Measurements from ENCODE around the gene RBM34. TPM values are rescaled to one million over a fixed set of nuclear protein-coding genes. Genes with fewer than 3 reads are reported as not detected.
"Not testable (repeated sequence)": the region's sequence is repeated elsewhere in the genome, so short reads cannot be mapped to it uniquely, and the experiment has no call there.

RBM34 gene
- total RNA-seq, 1 experiment from 2014 or later = 143 TPM

GRCh38 chr1:235112297-235113182 lies 48.5 kb downstream of the RBM34 start:
- no peak for DNase-seq (ENCODE audit: low read depth)

- DNase-seq (ENCODE audit: low read depth) = no peak
These were observed 49.9 kb downstream of the RBM34 start for GRCh38 chr1:235111107-235111506.

- DNase-seq (ENCODE audit: low read depth) = no peak
These were observed 52.2 kb downstream of the RBM34 start for GRCh38 chr1:235108876-235109275.

GRCh38 chr1:235108185-235108593 lies 52.9 kb downstream of the RBM34 start:
- no peak for DNase-seq (ENCODE audit: low read depth)

GRCh38 chr1:235107368-235108184 lies 53.5 kb downstream of the RBM34 start:
- no peak for DNase-seq (ENCODE audit: low read depth)

- DNase-seq (ENCODE audit: low read depth) = no peak
These were observed 54.6 kb downstream of the RBM34 start for GRCh38 chr1:235106457-235106856.

GRCh38 chr1:235105051-235106043 lies 55.7 kb downstream of the RBM34 start:
- peak; percentile 46 for DNase-seq (ENCODE audit: low read depth)

GRCh38 chr1:235102993-235103411 lies 58.0 kb downstream of the RBM34 start:
- DNase-seq (ENCODE audit: low read depth) = no peak

- DNase-seq (ENCODE audit: low read depth) = no peak
These were observed 58.8 kb downstream of the RBM34 start for GRCh38 chr1:235102259-235102582.

GRCh38 chr1:235101558-235102258 lies 59.3 kb downstream of the RBM34 start:
- peak; percentile 28 for DNase-seq (ENCODE audit: low read depth)

- DNase-seq (ENCODE audit: low read depth) = no peak
These were observed 60.8 kb downstream of the RBM34 start for GRCh38 chr1:235100194-235100772.

- no peak for DNase-seq (ENCODE audit: low read depth)
These were observed 62.1 kb downstream of the RBM34 start for GRCh38 chr1:235098991-235099390.

- DNase-seq (ENCODE audit: low read depth) = no peak
These were observed 62.5 kb downstream of the RBM34 start for GRCh38 chr1:235098547-235098946.

GRCh38 chr1:235097501-235097900 lies 63.5 kb downstream of the RBM34 start:
- not testable (repeated sequence) for DNase-seq (ENCODE audit: low read depth)

GRCh38 chr1:235095938-235096562 lies 65.0 kb downstream of the RBM34 start:
- DNase-seq (ENCODE audit: low read depth) = no peak

- DNase-seq (ENCODE audit: low read depth) = peak; percentile 74
These were observed 67.1 kb downstream of the RBM34 start for GRCh38 chr1:235093696-235094592.

GRCh38 chr1:235093013-235093695 lies 67.9 kb downstream of the RBM34 start:
- peak; percentile 63 for DNase-seq (ENCODE audit: low read depth)

- not testable (repeated sequence) for DNase-seq (ENCODE audit: low read depth)
These were observed 68.6 kb downstream of the RBM34 start for GRCh38 chr1:235092415-235092814.
